GM13976 (cell line): ENCODE data around the gene PLXND1.
"Not testable (repeated sequence)": the region's sequence is repeated elsewhere in the genome, so short reads cannot be mapped to it uniquely, and the experiment has no call there.

Source experiments
- DNase-seq: peaks from one replicate; pipeline ENCODE4 v3.0.0; 2012; ENCODE audit warnings: low spot score
- in situ Hi-C: fragments of 300-500 bp; cut with MboI; formaldehyde crosslinking; loops from one replicate; pipeline ENCODE4 v1.12.0; 2022; ENCODE audit warnings: low sequenced_read_pairs, mixed read lengths, inconsistent platforms; ENCODE audit not compliant: unreplicated experiment
- TF ChIP-seq, protein P1 (sequence below): IDR thresholded peaks from 2 replicates; pipeline ENCODE4 v1.5.1; 2012; ENCODE audit warnings: borderline replicate concordance, mild to moderate bottlenecking; ENCODE audit not compliant: insufficient read depth; ENCODE audit errors: extremely low read depth, missing control alignments, control extremely low read depth

PLXND1 gene

DNA sequence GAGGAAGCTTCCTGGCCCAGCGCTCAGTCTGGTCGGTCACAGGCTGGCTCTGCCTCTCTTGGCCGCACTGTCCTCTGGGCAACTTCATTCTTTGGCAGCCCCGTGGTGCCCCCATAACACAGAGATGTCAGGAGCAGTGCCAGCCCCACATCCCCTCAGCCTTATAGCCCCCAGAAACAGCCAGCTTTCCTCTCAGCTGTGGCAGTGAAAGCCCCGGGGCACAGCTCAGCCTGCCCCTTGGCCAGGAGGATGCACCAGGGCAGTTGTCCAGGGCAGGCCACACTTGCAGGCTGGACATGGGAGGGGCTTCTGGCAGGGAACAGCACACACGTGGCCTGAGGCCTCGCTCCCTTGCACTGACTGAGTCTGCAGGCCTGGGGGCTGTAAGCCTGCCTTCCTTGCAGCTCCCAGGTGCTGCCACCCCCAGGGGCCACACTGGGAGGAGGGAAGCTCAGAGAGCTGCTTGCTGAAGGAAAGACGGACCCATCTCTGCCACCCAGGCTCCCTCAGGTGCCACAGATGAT lies 88.4 kb downstream of the PLXND1 start:
- no peak for DNase-seq
- in situ Hi-C loops, result no loop called here
- TF ChIP-seq, protein P1, sequence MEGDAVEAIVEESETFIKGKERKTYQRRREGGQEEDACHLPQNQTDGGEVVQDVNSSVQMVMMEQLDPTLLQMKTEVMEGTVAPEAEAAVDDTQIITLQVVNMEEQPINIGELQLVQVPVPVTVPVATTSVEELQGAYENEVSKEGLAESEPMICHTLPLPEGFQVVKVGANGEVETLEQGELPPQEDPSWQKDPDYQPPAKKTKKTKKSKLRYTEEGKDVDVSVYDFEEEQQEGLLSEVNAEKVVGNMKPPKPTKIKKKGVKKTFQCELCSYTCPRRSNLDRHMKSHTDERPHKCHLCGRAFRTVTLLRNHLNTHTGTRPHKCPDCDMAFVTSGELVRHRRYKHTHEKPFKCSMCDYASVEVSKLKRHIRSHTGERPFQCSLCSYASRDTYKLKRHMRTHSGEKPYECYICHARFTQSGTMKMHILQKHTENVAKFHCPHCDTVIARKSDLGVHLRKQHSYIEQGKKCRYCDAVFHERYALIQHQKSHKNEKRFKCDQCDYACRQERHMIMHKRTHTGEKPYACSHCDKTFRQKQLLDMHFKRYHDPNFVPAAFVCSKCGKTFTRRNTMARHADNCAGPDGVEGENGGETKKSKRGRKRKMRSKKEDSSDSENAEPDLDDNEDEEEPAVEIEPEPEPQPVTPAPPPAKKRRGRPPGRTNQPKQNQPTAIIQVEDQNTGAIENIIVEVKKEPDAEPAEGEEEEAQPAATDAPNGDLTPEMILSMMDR, result no peak

DNA sequence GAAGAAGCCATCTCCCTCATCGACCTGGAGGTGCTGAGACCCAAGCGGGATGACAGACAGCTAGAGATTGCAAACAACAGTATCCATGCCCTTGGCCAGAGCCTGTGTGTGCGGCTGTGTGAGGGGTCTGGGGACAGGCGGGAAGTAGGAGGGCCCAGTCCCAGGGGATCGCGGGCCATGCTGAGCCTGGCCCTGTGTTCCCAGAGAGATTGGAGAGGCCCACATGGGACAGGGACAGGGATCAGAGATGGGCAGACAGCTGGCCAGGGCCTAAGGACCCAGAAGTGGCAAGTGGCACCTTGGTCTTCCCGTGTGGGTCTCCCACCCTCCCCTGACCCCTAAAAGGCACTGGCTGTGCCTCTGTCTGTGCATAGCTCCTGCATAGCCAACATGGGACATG lies 89.0 kb downstream of the PLXND1 start:
- TF ChIP-seq, protein P1, result no peak
- DNase-seq, result no peak
- in situ Hi-C loops, result no loop called here

DNA sequence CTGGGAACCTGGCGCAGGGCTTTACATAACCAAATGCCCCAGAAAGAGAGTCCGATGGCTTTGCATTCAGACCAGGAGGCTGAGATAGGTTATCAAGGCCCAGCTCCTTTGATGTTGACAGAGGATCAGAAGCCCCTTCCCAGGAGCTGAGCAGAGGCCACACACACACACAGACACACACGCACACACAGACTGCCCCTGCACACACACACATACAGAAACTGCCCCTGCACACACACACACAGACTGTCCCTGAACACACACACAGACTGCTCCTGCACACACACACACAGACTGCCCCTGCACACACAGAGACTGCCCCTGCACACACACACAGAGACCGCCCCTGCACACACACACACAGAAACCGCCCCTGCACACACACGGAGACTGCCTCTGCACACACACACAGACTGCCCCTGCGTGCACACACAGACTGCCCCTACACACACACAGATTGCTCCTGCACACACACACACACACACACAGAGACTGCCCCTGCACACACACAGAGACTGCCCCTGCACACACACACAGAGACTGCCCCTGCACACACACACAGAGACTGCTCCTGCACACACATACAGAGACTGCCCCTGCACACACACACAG lies 90.5 kb downstream of the PLXND1 start:
- in situ Hi-C loops, DNase-seq: not testable (repeated sequence)

DNA sequence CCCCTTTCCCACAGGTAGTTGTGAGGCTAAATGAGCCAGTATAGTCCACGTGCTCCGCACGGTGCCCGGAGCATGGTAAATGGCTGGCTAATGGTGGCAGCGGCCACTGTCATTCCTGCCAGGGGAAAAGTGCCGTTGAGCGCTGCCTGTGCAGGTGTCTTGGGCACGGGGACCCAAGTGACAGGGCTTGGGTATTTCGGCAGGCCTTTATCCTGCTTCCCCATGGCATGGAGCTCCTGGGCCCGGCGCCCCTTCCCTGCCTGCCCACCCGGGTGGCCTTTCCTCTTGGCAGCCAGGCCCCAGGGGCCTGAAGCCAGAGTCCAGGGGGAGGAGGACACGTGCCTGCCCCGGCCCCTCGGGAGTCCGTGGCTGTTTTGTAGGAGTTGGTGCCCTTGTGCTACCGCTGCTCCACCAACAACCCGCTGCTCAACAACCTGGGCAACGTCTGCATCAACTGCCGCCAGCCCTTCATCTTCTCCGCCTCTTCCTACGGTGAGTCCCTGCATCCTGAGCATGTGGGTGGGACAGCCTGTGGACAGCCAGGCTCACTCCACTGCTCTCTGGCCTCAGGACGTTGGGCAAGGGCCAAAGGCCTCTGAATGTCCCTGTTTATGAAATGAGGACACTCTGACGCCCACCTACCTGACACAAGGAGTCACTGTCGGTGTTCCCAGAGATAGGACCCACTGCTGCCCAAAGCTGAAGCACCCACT lies 91.2 kb downstream of the PLXND1 start:
- in situ Hi-C loops, DNase-seq: not testable (repeated sequence)

DNA sequence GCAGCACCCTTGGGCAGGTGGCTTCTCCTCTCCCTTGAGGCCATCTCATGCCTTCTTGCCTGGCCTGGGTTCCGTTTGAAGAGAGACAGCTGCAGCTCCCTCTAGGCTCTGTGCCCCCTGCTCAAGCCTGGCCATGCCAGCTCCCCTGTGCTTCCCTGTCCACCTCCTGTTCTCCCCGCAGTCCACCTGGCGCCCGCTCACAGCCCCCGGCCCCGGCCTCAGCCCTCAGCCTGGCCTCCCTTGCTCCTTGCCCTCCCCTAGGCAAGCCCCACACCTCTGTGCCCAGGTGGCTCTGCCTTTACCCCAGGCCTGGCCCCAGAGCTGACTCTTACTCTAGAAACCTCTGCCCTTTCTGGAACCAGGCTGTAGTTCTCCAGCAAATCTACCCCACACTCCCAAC lies 91.9 kb downstream of the PLXND1 start:
- TF ChIP-seq, protein P1, result no peak

DNA sequence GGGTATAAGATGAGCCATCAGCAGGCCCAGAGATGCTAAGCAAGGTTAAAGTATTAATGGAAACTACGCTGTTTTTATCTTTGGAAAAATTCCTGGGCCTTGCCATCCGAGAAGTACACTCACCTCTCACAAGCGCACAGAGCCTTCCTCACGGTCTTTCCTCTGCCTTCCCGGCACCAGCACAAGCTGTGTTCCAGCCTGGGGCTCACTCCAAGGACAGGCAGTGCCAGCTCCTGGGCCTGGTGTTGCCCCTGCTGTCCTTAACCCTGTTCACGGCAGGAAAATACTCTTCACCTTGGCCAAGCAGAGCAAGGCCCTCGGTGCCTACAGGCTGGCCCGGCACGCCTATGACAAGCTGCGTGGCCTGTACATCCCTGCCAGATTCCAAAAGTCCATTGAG lies 92.4 kb downstream of the PLXND1 start:
- no peak for DNase-seq
- in situ Hi-C loops, result no loop called here
- TF ChIP-seq, protein P1, result no peak

More for the DNA sequence above, 91.9 kb downstream of the PLXND1 start:
- DNase-seq, result no peak
- in situ Hi-C loops, result no loop called here

DNA sequence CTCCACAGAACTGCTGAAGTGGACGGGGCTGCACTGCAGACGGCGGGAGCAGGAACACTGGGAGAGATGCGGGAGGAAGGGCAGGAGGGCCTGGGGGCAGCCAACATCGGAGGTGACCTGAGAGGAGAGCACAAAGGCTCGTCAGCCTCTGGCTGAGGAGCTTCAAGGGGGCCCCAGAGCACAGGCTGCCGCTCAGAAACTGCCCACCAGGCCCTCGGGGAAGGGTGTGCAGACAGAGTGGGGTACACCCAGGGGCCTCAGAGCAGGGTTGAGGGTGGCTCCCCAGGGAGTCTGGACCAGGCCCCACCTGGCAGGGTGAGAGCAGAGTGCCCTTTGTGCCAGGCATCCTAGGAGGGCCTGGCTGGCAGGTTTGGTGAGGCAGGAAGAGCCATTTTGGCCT lies 92.8 kb downstream of the PLXND1 start:
- TF ChIP-seq, protein P1, result no peak
- in situ Hi-C loops, result no loop called here
- DNase-seq, result no peak
